ENCODE results near the gene HSPB6. TPM values are rescaled to one million over a fixed set of nuclear protein-coding genes. Genes with fewer than 3 reads are reported as not detected.

HSPB6 gene
- total RNA-seq, 1 donor from 2014 or later: 0.60 TPM

DNA sequence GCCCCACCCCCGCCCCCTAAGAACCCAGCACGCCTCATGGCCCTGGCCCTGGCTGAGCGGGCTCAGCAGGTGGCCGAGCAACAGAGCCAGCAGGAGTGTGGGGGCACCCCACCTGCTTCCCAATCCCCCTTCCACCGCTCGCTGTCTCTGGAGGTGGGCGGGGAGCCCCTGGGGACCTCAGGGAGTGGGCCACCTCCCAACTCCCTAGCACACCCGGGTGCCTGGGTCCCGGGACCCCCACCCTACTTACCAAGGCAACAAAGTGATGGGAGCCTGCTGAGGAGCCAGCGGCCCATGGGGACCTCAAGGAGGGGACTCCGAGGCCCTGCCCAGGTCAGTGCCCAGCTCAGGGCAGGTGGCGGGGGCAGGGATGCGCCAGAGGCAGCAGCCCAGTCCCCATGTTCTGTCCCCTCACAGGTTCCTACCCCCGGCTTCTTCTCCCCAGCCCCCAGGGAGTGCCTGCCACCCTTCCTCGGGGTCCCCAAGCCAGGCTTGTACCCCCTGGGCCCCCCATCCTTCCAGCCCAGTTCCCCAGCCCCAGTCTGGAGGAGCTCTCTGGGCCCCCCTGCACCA lies 30.5 kb upstream of the HSPB6 start:
- peaks cover 6% of the 10 kb centered on the region for H3K36me3 Mint-ChIP-seq
- H3K27me3 Mint-ChIP-seq: no peaks in the 10 kb centered on the region
- TF ChIP-seq, protein P1, sequence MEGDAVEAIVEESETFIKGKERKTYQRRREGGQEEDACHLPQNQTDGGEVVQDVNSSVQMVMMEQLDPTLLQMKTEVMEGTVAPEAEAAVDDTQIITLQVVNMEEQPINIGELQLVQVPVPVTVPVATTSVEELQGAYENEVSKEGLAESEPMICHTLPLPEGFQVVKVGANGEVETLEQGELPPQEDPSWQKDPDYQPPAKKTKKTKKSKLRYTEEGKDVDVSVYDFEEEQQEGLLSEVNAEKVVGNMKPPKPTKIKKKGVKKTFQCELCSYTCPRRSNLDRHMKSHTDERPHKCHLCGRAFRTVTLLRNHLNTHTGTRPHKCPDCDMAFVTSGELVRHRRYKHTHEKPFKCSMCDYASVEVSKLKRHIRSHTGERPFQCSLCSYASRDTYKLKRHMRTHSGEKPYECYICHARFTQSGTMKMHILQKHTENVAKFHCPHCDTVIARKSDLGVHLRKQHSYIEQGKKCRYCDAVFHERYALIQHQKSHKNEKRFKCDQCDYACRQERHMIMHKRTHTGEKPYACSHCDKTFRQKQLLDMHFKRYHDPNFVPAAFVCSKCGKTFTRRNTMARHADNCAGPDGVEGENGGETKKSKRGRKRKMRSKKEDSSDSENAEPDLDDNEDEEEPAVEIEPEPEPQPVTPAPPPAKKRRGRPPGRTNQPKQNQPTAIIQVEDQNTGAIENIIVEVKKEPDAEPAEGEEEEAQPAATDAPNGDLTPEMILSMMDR (conservative IDR thresholded peaks at IDR 0.05): no peak
- H3K4me1 Mint-ChIP-seq (ENCODE audit: unreplicated experiment): no peaks in the 10 kb centered on the region
- DNase-seq (ENCODE audit: extremely low spot score, unreplicated experiment): no peak
- H3K27ac Mint-ChIP-seq: no peak overlapping the region
- no peak overlapping the region for H3K4me3 Mint-ChIP-seq
- H3K9me3 Mint-ChIP-seq: no peaks in the 10 kb centered on the region

DNA sequence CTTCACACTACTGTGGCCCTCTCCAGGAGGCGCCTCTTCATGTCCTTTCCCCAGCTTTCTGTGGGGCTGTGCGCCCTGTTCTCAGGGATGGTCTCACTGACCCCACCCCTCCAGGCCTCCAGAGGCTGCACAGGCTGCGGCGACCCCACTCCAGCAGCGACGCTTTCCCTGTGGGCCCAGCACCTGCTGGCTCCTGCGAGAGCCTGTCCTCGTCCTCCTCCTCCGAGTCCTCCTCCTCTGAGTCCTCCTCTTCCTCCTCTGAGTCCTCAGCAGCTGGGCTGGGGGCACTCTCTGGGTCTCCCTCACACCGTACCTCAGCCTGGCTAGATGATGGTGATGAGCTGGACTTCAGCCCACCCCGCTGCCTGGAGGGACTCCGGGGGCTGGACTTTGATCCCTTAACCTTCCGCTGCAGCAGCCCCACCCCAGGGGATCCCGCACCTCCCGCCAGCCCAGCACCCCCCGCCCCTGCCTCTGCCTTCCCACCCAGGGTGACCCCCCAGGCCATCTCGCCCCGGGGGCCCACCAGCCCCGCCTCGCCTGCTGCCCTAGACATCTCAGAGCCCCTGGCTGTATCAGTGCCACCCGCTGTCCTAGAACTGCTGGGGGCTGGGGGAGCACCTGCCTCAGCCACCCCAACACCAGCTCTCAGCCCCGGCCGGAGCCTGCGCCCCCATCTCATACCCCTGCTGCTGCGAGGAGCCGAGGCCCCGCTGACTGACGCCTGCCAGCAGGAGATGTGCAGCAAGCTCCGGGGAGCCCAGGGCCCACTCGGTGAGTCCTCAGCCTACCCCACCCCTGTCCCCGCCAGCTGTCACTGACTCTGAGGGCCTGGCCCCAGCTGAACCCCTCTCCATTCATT lies 29.7 kb upstream of the HSPB6 start:
- DNase-seq (ENCODE audit: extremely low spot score, unreplicated experiment): no peak
- TF ChIP-seq, protein P1 (conservative IDR thresholded peaks at IDR 0.05): no peak
- H3K27me3 Mint-ChIP-seq: no peaks in the 10 kb centered on the region
- H3K4me3 Mint-ChIP-seq: no peak overlapping the region
- H3K27ac Mint-ChIP-seq: no peak overlapping the region
- no peaks in the 10 kb centered on the region for H3K9me3 Mint-ChIP-seq
- no peaks in the 10 kb centered on the region for H3K4me1 Mint-ChIP-seq (ENCODE audit: unreplicated experiment)
- peaks cover 6% of the 10 kb centered on the region for H3K36me3 Mint-ChIP-seq

DNA sequence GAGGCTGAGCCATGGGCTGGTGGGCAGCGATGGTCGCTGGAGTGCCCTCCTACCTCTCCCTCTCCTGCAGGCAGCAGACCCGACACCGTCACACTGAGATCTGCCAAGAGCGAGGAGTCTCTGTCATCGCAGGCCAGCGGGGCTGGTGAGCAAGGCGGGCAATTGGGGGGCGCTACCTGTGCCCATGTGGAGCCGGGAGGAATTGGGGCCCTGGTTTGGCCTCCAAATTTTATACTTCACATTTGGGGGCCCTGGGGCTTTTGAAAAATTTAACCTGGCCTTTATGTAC lies 28.5 kb upstream of the HSPB6 start:
- H3K4me3 Mint-ChIP-seq: no peak overlapping the region
- H3K4me1 Mint-ChIP-seq (ENCODE audit: unreplicated experiment): no peaks in the 10 kb centered on the region
- H3K27ac Mint-ChIP-seq: no peak overlapping the region
- TF ChIP-seq, protein P1 (conservative IDR thresholded peaks at IDR 0.05): no peak
- DNase-seq (ENCODE audit: extremely low spot score, unreplicated experiment): no peak
- H3K27me3 Mint-ChIP-seq: no peaks in the 10 kb centered on the region
- peaks cover 6% of the 10 kb centered on the region for H3K36me3 Mint-ChIP-seq
- H3K9me3 Mint-ChIP-seq: no peaks in the 10 kb centered on the region

DNA sequence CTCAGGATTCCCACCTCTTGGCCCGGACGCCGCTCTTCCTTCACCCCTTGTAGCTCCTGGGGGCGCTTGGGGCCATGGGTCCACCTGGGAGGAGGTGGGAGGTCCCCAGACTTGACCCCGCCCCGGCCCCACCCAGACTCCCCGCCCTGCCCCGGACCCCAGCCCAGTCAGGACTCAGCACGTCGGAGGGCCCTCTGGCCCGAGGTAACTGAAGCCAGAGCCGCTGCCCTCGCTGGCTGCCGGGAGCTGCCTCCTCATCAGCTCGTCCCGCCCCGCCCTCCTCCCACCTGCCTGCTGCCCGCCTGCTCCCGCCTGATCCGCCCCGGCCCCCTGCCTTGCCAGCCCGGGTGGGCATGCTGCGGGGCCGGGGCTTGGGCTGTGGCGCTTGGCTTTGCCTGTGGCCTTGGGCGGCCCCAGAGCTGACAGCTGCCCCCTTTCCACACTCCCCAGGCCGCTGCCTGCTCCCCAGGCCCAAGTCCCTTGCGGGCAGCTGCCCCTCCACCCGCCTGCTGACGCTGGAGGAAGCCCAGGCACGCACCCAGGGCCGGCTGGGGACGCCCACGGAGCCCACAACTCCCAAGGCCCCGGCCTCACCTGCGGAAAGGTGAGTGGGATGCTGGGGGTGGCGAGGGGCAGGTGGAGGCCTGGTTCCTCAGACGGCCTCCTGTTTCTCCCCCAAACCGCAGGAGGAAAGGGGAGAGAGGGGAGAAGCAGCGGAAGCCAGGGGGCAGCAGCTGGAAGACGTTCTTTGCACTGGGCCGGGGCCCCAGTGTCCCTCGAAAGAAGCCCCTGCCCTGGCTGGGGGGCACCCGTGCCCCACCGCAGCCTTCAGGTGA lies 27.9 kb upstream of the HSPB6 start:
- Mint-ChIP-seq H3K4me1 (ENCODE audit: unreplicated experiment) (no peaks in the 10 kb centered on the region), H3K36me3 (peaks cover 6% of the 10 kb centered on the region), H3K27ac (no peak overlapping the region), H3K27me3 (no peaks in the 10 kb centered on the region), H3K9me3 (no peaks in the 10 kb centered on the region), H3K4me3 (no peak overlapping the region)
- TF ChIP-seq, protein P1 (conservative IDR thresholded peaks at IDR 0.05): no peak
- no peak for DNase-seq (ENCODE audit: extremely low spot score, unreplicated experiment)

DNA sequence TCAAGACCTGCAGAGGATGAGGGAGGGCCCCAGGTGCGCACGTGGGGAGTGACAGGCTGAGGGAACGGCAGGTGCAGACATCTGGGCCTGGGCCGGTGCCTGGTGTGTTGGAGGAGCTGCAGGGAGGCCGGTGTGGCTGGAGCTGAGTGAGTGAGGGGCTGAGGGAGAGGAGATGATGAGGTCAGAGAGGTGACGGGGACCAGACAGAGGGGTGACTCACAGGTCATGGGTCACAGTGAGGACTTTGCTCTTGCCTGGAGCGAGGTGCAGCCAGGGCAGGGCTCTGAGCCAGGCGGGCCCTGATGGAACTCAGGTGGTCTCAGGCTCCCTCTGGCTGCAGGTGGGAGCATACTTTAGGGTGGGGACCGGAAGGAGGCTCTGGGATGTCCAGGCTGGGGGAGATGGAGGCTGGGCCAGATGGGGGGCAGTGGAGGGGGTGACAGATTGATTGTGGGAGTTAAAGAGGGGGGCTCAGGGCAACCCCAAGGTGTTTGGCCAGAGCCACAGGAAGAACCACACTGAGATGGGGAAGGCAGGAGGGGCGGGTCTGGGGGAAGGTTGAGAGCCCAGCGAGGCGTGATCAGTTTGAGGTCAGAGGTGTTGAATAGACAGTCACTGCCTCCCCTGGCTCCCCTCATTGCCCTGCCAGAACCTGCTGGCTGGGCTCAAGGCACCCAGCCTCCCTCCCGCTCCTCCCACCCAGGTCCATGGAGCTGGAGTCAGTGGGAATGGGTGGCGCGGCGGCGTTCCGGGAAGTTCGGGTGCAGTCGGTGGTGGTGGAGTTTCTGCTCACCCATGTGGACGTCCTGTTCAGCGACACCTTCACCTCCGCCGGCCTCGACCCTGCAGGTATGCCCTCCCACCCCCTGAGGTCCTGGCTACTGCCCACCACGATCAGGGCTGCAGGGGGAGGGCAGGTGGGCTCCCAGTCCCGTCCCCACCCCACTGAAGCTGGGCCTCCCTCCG lies 26.9 kb upstream of the HSPB6 start:
- TF ChIP-seq, protein P1 (conservative IDR thresholded peaks at IDR 0.05): no peak
- no peak for DNase-seq (ENCODE audit: extremely low spot score, unreplicated experiment)
- no peaks in the 10 kb centered on the region for H3K9me3 Mint-ChIP-seq
- H3K27me3 Mint-ChIP-seq: no peaks in the 10 kb centered on the region
- H3K4me3 Mint-ChIP-seq: no peak overlapping the region
- H3K27ac Mint-ChIP-seq: peak overlapping the region; percentile 29
- H3K4me1 Mint-ChIP-seq (ENCODE audit: unreplicated experiment): no peaks in the 10 kb centered on the region
- peaks cover 6% of the 10 kb centered on the region for H3K36me3 Mint-ChIP-seq
